Neural progenitor cell (in vitro differentiated cells): ENCODE results near the gene TMEM123.

ENCODE experiments used
- EZH2 ChIP-seq: fragments of 200-600 bp; sonication (generic); IDR thresholded peaks from 2 replicates; pipeline ENCODE4 v1.6.1; 2017; ENCODE audit warnings: antibody characterized with exemption, mild to moderate bottlenecking, moderate library complexity
- TF ChIP-seq, protein P1 (sequence below): fragments of 200-600 bp; sonication (generic); IDR thresholded peaks from 2 replicates; pipeline ENCODE4 v1.5.1; 2017; ENCODE audit warnings: antibody characterized with exemption, mild to moderate bottlenecking

- TF ChIP-seq, protein P1, sequence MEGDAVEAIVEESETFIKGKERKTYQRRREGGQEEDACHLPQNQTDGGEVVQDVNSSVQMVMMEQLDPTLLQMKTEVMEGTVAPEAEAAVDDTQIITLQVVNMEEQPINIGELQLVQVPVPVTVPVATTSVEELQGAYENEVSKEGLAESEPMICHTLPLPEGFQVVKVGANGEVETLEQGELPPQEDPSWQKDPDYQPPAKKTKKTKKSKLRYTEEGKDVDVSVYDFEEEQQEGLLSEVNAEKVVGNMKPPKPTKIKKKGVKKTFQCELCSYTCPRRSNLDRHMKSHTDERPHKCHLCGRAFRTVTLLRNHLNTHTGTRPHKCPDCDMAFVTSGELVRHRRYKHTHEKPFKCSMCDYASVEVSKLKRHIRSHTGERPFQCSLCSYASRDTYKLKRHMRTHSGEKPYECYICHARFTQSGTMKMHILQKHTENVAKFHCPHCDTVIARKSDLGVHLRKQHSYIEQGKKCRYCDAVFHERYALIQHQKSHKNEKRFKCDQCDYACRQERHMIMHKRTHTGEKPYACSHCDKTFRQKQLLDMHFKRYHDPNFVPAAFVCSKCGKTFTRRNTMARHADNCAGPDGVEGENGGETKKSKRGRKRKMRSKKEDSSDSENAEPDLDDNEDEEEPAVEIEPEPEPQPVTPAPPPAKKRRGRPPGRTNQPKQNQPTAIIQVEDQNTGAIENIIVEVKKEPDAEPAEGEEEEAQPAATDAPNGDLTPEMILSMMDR: no peak
- TF ChIP-seq EZH2: no peak
Measured at GRCh38 chr11:102399189-102399588, 53.4 kb downstream of the TMEM123 start.
